Urinary bladder (tissue), 4 donors: ENCODE data around the gene BCAP31. TPM values are rescaled to one million over a fixed set of nuclear protein-coding genes. Genes with fewer than 3 reads are reported as not detected.
"Not testable (repeated sequence)": the region's sequence is repeated elsewhere in the genome, so short reads cannot be mapped to it uniquely, and the experiment has no call there.

Experiments
- DNase-seq: peaks from one replicate; pipeline ENCODE4 v3.0.0-alpha.2; 2015; ENCODE audit errors: extremely low spot score
- H3K27ac ChIP-seq: one replicate; pipeline ENCODE4 v1.5.1; 2013; ENCODE audit warnings: low read depth, mild to moderate bottlenecking, moderate library complexity
- H3K36me3 ChIP-seq: one replicate; pipeline ENCODE4 v1.6.1; 2013; ENCODE audit warnings: mild to moderate bottlenecking, moderate library complexity; ENCODE audit not compliant: insufficient read depth
- H3K4me1 ChIP-seq: one replicate; pipeline ENCODE4 v1.6.1; 2013; ENCODE audit warnings: mild to moderate bottlenecking, moderate library complexity; ENCODE audit not compliant: insufficient read depth
- H3K4me3 ChIP-seq: one replicate; pipeline ENCODE4 v1.5.1; 2013; ENCODE audit warnings: low read depth, low read length
- WGBS: extraction: QIAGEN DNeasy Blood & Tissue Kit; methylation state at CpG from one replicate; pipeline ENCODE4 v1.1.7; 2013; 5-methylcytosine and 5-hydroxymethylcytosine counted together
- polyA plus RNA-seq: library from polyadenylated mRNA; stranded (reverse); fragments of 200-250 nt; gene quantifications from one replicate; pipeline ENCODE4 v1.2.3, GENCODE V29; 2013
- total RNA-seq: library from RNA; depleted of rRNA; stranded (reverse); fragments of >200 nt; gene quantifications from one replicate; pipeline ENCODE4 v1.2.3, GENCODE V29; 2014
- donor health status: healthy with polysubstance abuse.
- donor health status: healthy.

Gene BCAP31
- total and polyA plus RNA-seq, 2 donors = 68.6 to 239 TPM

DNA sequence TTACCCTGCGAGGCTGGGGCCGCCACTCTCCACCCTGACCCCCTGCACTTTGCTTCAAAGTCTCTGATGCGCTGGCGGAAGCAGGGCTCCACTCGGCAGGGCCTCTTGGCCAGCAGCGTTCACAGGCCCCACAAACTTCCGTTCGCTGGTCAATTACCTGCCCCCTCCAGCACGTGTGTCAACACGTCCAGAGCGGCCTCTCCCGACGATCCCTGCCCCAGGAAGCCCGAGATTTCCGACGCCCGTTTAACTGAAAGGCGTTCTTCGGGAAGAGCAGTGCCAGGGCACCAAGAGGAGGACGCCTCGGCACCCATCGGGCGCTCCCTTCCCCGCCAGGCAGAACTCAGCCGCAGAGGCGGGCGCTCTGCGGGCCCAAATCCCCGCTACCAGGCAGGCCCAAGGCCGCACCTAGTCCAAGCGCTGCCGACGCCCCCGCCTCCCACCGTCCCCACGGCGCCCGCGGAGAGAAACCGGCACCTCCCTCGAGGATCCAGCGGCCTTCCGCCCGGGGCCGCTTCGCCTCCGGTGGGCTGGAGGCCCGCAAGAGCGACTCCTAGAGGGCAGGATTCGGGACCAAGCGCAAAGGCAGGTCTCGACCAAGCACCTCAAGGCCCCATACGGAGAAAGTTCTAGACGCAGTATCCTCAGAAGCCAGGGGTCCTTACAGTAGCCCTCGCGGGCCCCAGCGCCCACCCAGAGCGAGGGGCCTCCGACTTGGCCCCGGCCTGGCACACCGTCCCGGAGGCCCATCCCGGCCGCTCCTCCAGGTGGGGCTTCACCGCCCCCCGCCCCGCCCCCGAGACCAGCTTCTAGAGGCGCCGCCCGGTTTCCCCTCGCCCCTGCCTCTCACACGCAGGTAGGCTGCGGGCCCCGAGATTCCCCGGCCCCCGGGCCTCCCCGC is 586 bp downstream of the BCAP31 start:
- peak overlapping the region; percentile 76 for H3K4me3 ChIP-seq
- WGBS = under 1% methylated on average over 78 of the region's 78 CpGs
- H3K4me1 ChIP-seq = no peaks in the 10 kb centered on the region
- no peak for DNase-seq
- H3K36me3 ChIP-seq = peaks cover 2% of the 10 kb centered on the region
- H3K27ac ChIP-seq = peak overlapping the region; percentile 88

DNA sequence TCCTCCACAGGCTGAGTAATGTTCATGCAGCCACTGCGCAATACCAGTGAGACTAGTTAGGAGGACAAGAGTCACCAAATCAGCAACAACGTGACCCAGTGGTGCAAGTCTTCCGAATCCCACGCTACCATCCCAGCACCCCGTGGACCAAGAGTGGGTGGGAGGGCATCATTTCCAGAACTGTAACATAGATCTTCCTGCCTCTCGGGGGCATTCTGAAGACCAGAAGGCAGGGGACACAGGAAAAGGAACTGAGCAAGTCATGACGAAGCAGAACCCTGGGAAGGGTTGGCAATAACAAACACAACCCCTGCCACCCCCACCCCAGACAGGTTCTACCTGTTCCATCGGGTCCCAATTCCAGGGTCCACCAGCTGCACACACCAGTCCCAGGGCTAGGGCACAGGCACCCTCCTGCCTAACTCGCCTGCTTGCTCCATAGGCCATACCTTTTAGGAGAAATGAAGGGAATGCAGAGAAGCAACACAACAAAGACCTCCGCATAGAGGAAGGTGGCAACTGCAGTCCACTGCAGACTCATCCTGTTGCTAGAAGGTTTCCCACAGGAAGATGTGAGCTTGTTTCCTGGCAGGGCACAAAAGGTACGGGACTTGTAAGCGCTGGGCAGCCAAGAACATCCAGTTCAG is 1.4 kb downstream of the BCAP31 start:
- Histone ChIP-seq H3K27ac (peak overlapping the region; percentile 88), H3K36me3 (peaks cover 2% of the 10 kb centered on the region), H3K4me1 (no peaks in the 10 kb centered on the region), H3K4me3 (peak overlapping the region; percentile 76)
- WGBS = 43% methylated on average over 12 of the region's 12 CpGs
- DNase-seq = no peak

DNA sequence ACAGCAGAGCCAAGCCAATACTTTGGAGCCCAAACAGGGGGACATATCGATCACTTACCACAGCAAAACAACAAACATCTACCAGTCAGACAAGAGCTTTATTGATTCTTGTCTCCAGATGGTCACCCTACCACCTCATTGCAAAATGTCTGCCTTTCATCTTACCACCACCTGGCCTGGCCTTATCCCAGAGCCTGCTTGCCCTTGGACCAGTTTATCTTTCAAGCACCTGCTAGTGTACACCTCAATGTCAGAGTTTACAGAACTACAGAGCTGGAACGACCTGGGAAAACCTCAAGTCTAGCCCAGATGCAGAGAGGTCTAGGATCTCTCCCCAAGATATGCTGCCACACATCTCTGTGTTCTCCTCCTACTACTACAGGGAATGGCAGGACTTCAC is 4.5 kb downstream of the BCAP31 start:
- H3K4me3 ChIP-seq = no peak overlapping the region
- no peaks in the 10 kb centered on the region for H3K4me1 ChIP-seq
- WGBS = 92% methylated on average over 2 of the region's 2 CpGs
- no peak overlapping the region for H3K27ac ChIP-seq
- peaks cover 2% of the 10 kb centered on the region for H3K36me3 ChIP-seq
- DNase-seq = no peak

DNA sequence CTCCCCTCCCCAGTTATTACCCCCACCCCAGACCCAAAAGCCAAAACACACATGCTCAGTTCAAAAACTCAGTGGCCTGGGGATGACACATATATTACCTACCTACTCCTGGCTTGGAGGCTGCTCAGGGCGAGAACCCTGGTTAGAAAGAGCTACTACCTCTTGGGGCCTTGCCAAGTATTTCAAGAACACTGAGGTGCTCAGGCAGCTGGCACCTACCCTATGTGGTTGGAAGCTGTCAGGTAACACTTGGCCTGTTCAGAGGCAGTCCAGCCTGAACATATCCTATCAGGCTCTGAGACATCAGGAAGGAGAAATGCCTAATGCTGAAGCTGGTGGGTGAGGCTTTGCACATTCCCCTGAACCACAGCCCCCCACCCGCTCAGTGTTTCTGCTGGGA is 4.9 kb downstream of the BCAP31 start:
- Histone ChIP-seq H3K36me3 (peaks cover 2% of the 10 kb centered on the region), H3K4me1 (no peaks in the 10 kb centered on the region), H3K27ac (no peak overlapping the region), H3K4me3 (no peak overlapping the region)
- no peak for DNase-seq
- 93% methylated on average over 2 of the region's 2 CpGs for WGBS

DNA sequence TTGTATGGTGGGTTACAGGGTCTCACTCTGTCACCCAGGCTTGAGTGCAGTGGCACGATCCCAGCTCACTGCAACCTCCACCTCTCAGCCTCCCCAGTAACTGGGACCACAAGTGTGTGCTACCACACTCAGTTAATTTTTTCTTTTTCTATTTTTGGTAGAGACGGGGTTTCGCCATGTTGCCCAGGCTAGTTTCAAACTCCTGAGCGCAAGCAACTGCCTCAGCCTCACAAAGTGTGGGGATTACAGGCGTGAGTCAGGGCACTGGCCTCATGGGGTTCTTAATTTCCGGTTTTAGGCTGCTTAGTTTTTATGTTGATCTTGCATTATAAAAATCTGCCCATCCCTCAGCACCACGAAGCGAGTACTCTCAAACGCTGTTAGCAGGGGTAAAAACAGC is 6.7 kb downstream of the BCAP31 start:
- WGBS = 96% methylated on average over 9 of the region's 9 CpGs

DNA sequence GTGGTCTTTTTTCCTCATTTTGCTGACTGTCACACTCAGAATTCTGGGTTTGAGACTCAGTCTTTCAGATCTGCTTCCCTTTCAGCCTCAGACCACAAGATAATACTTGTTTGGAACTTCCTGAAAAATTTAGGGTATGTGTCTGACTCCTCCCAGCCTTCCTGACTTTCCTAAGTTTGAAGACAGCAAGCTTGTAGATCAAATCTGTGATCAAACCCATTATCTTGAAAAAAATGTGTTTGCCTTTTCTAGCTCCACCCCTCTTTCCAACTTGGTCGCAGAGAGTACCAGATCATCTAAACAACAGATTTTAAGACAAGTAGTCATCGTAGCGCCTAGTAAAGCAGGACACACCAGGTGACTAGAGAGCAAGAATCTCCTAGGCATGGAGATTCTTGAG is 9.9 kb downstream of the BCAP31 start:
- Histone ChIP-seq H3K4me1 (no peaks in the 10 kb centered on the region), H3K36me3 (no peaks in the 10 kb centered on the region), H3K27ac (no peak overlapping the region), H3K4me3 (no peak overlapping the region)
- WGBS = 64% methylated on average over 3 of the region's 3 CpGs
- no peak for DNase-seq

More for the DNA sequence above, 6.7 kb downstream of the BCAP31 start:
- Histone ChIP-seq H3K4me3 (no peak overlapping the region), H3K4me1 (no peaks in the 10 kb centered on the region), H3K36me3 (peaks cover 2% of the 10 kb centered on the region), H3K27ac (no peak overlapping the region)
- no peak for DNase-seq

DNA sequence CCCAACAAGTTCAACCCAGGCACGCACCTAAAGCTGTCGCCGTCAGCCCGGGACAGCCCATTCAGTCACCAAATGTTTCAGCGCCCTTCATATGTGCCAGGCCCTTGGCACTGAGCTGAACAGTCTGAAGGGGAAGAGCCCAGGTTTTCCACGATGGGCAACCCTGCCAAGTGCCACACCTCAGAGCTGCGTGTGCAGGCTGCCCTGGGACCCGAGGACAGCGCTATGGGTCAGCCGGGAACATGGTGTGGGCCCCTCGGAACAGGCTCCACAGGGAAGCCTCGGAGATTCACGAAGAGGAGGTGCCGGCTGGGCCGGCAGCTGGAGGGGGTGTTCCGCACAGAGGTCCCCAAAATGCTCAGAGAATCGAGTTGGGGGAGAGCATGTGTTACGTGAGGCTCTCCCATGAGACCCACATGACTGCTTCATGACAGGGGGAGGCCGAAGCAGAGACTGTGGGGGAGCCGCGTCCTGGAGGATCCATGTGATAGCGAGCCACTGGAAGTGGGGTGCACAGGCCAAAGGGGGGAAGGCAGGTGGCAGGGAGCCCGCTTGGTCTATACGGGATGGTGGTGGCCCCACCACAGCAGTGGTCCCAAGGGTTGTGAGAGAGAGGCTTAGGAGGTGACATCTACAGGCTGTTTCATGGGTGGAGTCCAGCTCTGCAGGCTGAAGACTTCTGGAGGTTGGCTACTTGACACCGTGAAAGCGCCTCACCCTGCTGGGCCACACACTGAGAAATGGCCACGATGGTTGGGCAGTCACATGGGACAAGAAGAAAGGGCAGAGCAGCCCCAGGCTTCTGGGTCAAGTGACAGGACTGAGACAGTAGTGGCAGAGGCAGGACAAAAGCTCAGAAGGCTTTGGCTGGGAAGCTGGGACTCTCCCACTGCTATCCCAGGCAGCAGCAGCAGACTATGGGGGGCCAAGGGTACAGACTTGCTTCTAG is 14.2 kb downstream of the BCAP31 start:
- no peak overlapping the region for H3K4me3 ChIP-seq
- H3K36me3 ChIP-seq = no peaks in the 10 kb centered on the region
- DNase-seq = no peak
- WGBS = 89% methylated on average over 27 of the region's 27 CpGs
- no peak overlapping the region for H3K27ac ChIP-seq
- no peaks in the 10 kb centered on the region for H3K4me1 ChIP-seq

DNA sequence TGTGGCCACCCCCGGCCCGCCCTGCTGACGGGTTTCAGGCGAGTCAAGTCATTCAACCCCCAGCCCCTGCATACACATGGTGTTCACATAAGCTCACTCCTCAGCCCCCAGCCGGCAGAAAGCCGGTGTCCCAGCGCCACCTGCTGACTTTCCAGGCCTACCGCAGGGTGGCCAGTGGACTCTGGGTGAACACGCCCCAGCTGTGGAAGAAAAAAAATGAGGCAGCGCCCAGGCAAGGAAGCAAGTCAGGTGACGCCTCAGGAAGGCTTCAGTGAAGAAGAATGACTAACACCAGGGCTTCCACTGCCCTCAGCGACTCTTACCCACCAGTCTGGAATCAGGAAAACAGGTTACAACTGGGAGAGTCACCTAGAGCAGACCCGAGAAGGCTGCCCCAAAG is 15.8 kb downstream of the BCAP31 start:
- Histone ChIP-seq H3K27ac (no peak overlapping the region), H3K4me1 (no peaks in the 10 kb centered on the region), H3K36me3 (peaks cover 2% of the 10 kb centered on the region), H3K4me3 (no peak overlapping the region)
- 20% methylated on average over 13 of the region's 13 CpGs for WGBS
- DNase-seq = no peak

DNA sequence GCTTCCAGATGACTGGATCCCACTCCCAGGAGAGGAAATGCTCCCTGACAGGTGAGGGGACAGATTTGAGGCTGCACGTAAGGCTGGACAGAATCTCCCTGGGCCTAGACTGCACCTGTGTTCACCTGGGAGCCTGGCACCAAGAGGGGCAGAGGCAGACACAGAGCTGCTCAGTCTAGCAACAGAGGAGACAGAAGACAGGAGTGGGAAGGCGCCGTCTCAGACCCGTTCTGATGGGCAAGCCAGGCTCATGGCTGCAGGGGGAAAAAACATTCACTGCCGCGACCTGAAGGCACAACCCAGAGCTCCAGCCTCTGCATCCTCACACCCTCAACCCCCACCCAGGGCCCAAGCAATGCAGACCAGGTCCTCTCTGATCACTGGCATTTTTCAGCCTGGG is 16.8 kb downstream of the BCAP31 start:
- 88% methylated on average over 6 of the region's 6 CpGs for WGBS
- H3K4me3 ChIP-seq = no peak overlapping the region

DNA sequence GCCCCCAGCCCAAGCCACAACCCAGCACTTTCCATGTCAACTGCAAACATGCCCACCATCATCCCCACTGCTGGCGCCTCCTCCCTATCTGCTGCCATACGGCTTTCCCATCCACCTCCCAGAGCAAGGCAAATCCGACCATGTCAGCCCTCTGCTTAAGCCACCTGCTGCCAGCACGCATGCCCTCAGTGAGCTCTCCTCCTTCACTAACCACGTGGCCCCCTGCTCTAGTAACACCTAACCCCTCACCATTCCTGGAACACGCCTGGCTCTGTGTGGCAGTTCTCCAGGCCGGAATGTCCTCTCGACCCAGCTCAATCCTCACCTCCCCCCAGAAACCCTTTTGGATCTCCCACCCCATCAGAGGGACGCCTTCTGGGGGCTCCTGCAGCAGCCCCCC is 17.4 kb downstream of the BCAP31 start:
- no peak overlapping the region for H3K27ac ChIP-seq
- no peak for DNase-seq
- peaks cover 2% of the 10 kb centered on the region for H3K36me3 ChIP-seq
- no peak overlapping the region for H3K4me3 ChIP-seq
- WGBS = 96% methylated on average over 9 of the region's 9 CpGs
- H3K4me1 ChIP-seq = no peaks in the 10 kb centered on the region

More for the DNA sequence above, 16.8 kb downstream of the BCAP31 start:
- no peak overlapping the region for H3K27ac ChIP-seq
- no peaks in the 10 kb centered on the region for H3K4me1 ChIP-seq
- H3K36me3 ChIP-seq = peaks cover 2% of the 10 kb centered on the region
- no peak for DNase-seq

DNA sequence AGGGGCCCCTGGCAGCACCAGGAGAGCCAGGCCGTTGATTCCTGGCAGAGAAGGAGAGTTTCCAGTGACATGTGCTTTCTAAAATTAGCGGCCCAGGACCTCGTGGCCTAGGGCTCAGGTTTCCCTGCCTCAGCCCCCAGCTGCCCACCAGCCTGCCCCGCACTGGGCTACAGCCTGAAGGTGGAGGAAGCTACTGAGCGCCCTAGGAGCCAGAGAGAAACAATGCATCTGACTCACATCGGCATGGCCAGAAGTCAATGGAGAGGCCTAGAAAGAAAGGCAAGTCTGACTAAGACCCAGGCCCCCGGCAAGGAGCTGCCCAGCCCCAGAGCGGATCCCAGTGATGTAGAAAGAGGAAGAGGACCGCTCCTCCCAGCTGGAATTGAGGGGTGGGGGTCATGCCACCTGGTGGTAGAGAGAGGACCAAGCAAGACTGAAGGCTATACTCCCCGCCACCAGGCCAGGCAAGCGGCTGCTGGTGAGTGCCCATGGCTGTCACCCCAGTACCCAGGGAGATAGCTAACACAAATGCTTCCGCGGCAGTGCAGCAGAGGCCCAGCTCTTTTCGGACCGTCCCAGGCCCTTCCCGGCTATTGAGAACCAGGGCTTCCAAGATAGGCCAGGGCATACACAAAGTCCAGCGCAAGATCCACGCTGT is 18.7 kb downstream of the BCAP31 start:
- H3K4me3 ChIP-seq, H3K27ac ChIP-seq, H3K4me1 ChIP-seq, H3K36me3 ChIP-seq, DNase-seq: not testable (repeated sequence)
- 85% methylated on average over 18 of the region's 18 CpGs for WGBS

DNA sequence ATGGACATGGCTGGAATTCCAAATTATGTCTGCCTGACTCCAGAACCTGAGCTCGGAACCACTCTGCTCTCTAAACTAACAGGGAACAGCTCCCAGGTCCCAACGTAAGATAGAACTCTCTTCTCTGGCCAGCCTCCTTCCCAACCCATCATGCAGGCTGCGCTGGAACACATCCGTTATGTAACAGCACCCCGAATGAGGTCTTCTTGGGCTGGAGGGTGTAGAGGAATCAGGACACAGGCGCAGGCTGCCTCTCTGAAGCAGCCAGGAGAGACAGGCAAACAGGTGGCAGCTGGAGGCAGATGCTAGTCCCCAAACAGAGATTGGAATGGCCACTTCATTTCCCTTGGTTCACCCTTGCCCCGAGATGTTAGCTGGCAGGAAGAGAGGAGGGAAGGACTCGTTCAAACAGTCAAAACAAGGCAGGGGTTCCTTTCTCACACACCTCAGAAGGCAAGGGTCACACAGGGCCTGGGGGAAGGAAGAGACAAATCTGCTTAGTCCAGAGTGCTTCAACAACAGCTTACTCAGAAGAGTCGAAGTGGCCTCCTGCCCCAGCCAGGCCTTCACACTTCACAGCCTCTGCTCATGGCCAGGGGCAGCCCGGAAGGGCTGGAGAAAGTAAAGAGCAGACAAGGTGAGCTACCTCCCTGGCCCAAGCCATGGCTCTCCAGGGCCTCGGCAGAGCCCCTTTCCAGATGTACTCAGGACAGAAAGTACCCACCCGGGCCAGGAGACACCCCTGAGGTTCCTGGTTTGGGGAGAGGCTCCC is 19.4 kb downstream of the BCAP31 start:
- H3K27ac ChIP-seq = not testable (repeated sequence)
- WGBS = 87% methylated on average over 11 of the region's 12 CpGs

More for the DNA sequence above, 19.4 kb downstream of the BCAP31 start:
- not testable (repeated sequence) for H3K4me3 ChIP-seq, DNase-seq, H3K36me3 ChIP-seq, H3K4me1 ChIP-seq
